ENCODE results near the gene OR52E6.

DNA sequence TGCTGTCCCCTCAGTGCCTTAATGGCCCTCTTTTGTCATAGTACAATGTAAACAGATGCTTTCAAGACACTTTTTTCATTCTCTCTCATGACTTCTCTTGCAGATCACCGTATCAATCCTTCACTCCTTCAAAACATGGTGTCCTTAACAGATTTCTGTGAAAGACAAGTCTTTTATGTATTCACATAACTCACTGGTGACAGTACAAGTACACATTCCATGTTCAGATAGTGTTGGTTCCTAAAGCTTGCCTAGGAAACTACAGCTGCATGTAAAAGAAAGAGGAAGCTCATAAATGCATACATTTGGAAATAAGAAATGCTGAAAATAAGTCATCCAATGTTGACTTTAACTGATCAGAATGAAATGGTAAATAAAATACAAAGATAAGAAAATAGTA, 5.0 kb upstream of the OR52E6 start:
- TF ChIP-seq, protein P1, sequence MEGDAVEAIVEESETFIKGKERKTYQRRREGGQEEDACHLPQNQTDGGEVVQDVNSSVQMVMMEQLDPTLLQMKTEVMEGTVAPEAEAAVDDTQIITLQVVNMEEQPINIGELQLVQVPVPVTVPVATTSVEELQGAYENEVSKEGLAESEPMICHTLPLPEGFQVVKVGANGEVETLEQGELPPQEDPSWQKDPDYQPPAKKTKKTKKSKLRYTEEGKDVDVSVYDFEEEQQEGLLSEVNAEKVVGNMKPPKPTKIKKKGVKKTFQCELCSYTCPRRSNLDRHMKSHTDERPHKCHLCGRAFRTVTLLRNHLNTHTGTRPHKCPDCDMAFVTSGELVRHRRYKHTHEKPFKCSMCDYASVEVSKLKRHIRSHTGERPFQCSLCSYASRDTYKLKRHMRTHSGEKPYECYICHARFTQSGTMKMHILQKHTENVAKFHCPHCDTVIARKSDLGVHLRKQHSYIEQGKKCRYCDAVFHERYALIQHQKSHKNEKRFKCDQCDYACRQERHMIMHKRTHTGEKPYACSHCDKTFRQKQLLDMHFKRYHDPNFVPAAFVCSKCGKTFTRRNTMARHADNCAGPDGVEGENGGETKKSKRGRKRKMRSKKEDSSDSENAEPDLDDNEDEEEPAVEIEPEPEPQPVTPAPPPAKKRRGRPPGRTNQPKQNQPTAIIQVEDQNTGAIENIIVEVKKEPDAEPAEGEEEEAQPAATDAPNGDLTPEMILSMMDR (conservative IDR thresholded peaks at IDR 0.05), result no peak
- TF ChIP-seq ZFX (IDR thresholded peaks at IDR 0.05), result no peak
